HG03558 (cell line): ENCODE data around the gene SORL1.

Experiments used
- ATAC-seq: cut with Tn5 transposase; IDR thresholded peaks from one replicate; pipeline ENCODE4 v1.9.1; 2021; ENCODE audit warnings: moderate number of reproducible peaks; ENCODE audit not compliant: unreplicated experiment; ENCODE audit errors: extremely low read depth

The SORL1 gene

GRCh38 chr11:121577106-121577848, 125.2 kb downstream of the SORL1 start:
- no peak for ATAC-seq

GRCh38 chr11:121578251-121578976, 126.3 kb downstream of the SORL1 start:
- ATAC-seq = no peak

- ATAC-seq = no peak
Measured at GRCh38 chr11:121580154-121580553, 128.0 kb downstream of the SORL1 start.

- ATAC-seq = no peak
Measured at GRCh38 chr11:121581607-121582006, 129.5 kb downstream of the SORL1 start.

- ATAC-seq = no peak
Measured at GRCh38 chr11:121582296-121582695, 130.2 kb downstream of the SORL1 start.

- no peak for ATAC-seq
Measured at GRCh38 chr11:121583825-121584224, 131.7 kb downstream of the SORL1 start.

- no peak for ATAC-seq
Measured at GRCh38 chr11:121586750-121587149, 134.6 kb downstream of the SORL1 start.

GRCh38 chr11:121587182-121587581, 135.1 kb downstream of the SORL1 start:
- no peak for ATAC-seq

- no peak for ATAC-seq
Measured at GRCh38 chr11:121588747-121589146, 136.6 kb downstream of the SORL1 start.

- peak; percentile 59 for ATAC-seq
Measured at GRCh38 chr11:121589946-121590537, 137.9 kb downstream of the SORL1 start.

GRCh38 chr11:121590772-121591404, 138.8 kb downstream of the SORL1 start:
- no peak for ATAC-seq

- no peak for ATAC-seq
Measured at GRCh38 chr11:121591405-121592033, 139.4 kb downstream of the SORL1 start.

- no peak for ATAC-seq
Measured at GRCh38 chr11:121592708-121593107, 140.6 kb downstream of the SORL1 start.

- ATAC-seq = no peak
Measured at GRCh38 chr11:121595717-121596161, 143.6 kb downstream of the SORL1 start.

GRCh38 chr11:121596195-121597155, 144.4 kb downstream of the SORL1 start:
- ATAC-seq = no peak

GRCh38 chr11:121603316-121603715, 151.2 kb downstream of the SORL1 start:
- ATAC-seq = no peak

- ATAC-seq = no peak
Measured at GRCh38 chr11:121604152-121604551, 152.0 kb downstream of the SORL1 start.

- ATAC-seq = no peak
Measured at GRCh38 chr11:121606354-121606753, 154.2 kb downstream of the SORL1 start.

- no peak for ATAC-seq
Measured at GRCh38 chr11:121607341-121607740, 155.2 kb downstream of the SORL1 start.
